ENCODE data around the gene DGCR8.

The DGCR8 gene

GRCh38 chr22:20124083-20124787 lies 44.2 kb downstream of the DGCR8 start:
- peaks cover 0 to 67% (median 61%) of the 10 kb centered on the region in 5 donors for H3K36me3 ChIP-seq (ENCODE audit: control insufficient read depth in 5 of 5, insufficient read depth in 5 of 5, low read length in 5 of 5)
- no peaks in the 10 kb centered on the region for H3K9me3 ChIP-seq (ENCODE audit: control insufficient read depth in 5 of 5, low read length in 5 of 5)
- no peak overlapping the region for H3K4me3 ChIP-seq (ENCODE audit: low read depth in 1 of 5, low read length in 5 of 5)
- no peaks in the 10 kb centered on the region for H3K27me3 ChIP-seq (ENCODE audit: control insufficient read depth in 5 of 5, insufficient read depth in 4 of 5, low read length in 5 of 5)
- H3K4me1 ChIP-seq (ENCODE audit: control insufficient read depth in 5 of 5, insufficient read depth in 5 of 5, low read length in 5 of 5), result peaks cover 0 to 11% (median 4%) of the 10 kb centered on the region in 5 donors
- no peak overlapping the region for H3K27ac ChIP-seq (ENCODE audit: low read depth, low read length)
- no peak overlapping the region for H3K9ac ChIP-seq (ENCODE audit: low read length in 5 of 5)

- H3K9ac ChIP-seq (ENCODE audit: low read length in 5 of 5), result no peak overlapping the region
- H3K36me3 ChIP-seq (ENCODE audit: control insufficient read depth in 5 of 5, insufficient read depth in 5 of 5, low read length in 5 of 5), result peaks cover 0 to 58% (median 51%) of the 10 kb centered on the region in 5 donors
- no peak overlapping the region for H3K4me3 ChIP-seq (ENCODE audit: low read depth in 1 of 5, low read length in 5 of 5)
- no peak overlapping the region for H3K27ac ChIP-seq (ENCODE audit: low read depth, low read length)
- no peaks in the 10 kb centered on the region for H3K27me3 ChIP-seq (ENCODE audit: control insufficient read depth in 5 of 5, insufficient read depth in 4 of 5, low read length in 5 of 5)
- H3K4me1 ChIP-seq (ENCODE audit: control insufficient read depth in 5 of 5, insufficient read depth in 5 of 5, low read length in 5 of 5), result peaks cover 1 to 12% (median 6%) of the 10 kb centered on the region in 5 donors
- no peaks in the 10 kb centered on the region for H3K9me3 ChIP-seq (ENCODE audit: control insufficient read depth in 5 of 5, low read length in 5 of 5)
These were observed 45.4 kb downstream of the DGCR8 start for GRCh38 chr22:20125201-20126174.

GRCh38 chr22:20126284-20127029 lies 46.4 kb downstream of the DGCR8 start:
- Histone ChIP-seq H3K9me3 (ENCODE audit: control insufficient read depth in 5 of 5, low read length in 5 of 5) (no peaks in the 10 kb centered on the region), H3K4me3 (ENCODE audit: low read depth in 1 of 5, low read length in 5 of 5) (no peak overlapping the region), H3K27ac (ENCODE audit: low read depth, low read length) (no peak overlapping the region), H3K9ac (ENCODE audit: low read length in 5 of 5) (no peak overlapping the region), H3K27me3 (ENCODE audit: control insufficient read depth in 5 of 5, insufficient read depth in 4 of 5, low read length in 5 of 5) (no peaks in the 10 kb centered on the region), H3K4me1 (ENCODE audit: control insufficient read depth in 5 of 5, insufficient read depth in 5 of 5, low read length in 5 of 5) (peaks cover 1 to 16% (median 10%) of the 10 kb centered on the region in 5 donors), H3K36me3 (ENCODE audit: control insufficient read depth in 5 of 5, insufficient read depth in 5 of 5, low read length in 5 of 5) (peaks cover 0 to 55% (median 48%) of the 10 kb centered on the region in 5 donors)

- Histone ChIP-seq H3K36me3 (ENCODE audit: control insufficient read depth in 5 of 5, insufficient read depth in 5 of 5, low read length in 5 of 5) (peaks cover 0 to 46% (median 38%) of the 10 kb centered on the region in 5 donors), H3K27me3 (ENCODE audit: control insufficient read depth in 5 of 5, insufficient read depth in 4 of 5, low read length in 5 of 5) (no peaks in the 10 kb centered on the region), H3K9me3 (ENCODE audit: control insufficient read depth in 5 of 5, low read length in 5 of 5) (no peaks in the 10 kb centered on the region), H3K27ac (ENCODE audit: low read depth, low read length) (no peak overlapping the region), H3K4me3 (ENCODE audit: low read depth in 1 of 5, low read length in 5 of 5) (no peak overlapping the region), H3K9ac (ENCODE audit: low read length in 5 of 5) (no peak overlapping the region), H3K4me1 (ENCODE audit: control insufficient read depth in 5 of 5, insufficient read depth in 5 of 5, low read length in 5 of 5) (peaks cover 1 to 20% (median 14%) of the 10 kb centered on the region in 5 donors)
These were observed 47.4 kb downstream of the DGCR8 start for GRCh38 chr22:20127318-20127868.

GRCh38 chr22:20127869-20128618 lies 48.0 kb downstream of the DGCR8 start:
- Histone ChIP-seq H3K4me1 (ENCODE audit: control insufficient read depth in 5 of 5, insufficient read depth in 5 of 5, low read length in 5 of 5) (peaks cover 3 to 27% (median 20%) of the 10 kb centered on the region in 5 donors), H3K4me3 (ENCODE audit: low read depth in 1 of 5, low read length in 5 of 5) (no peak overlapping the region), H3K9ac (ENCODE audit: low read length in 5 of 5) (no peak overlapping the region), H3K27ac (ENCODE audit: low read depth, low read length) (no peak overlapping the region), H3K9me3 (ENCODE audit: control insufficient read depth in 5 of 5, low read length in 5 of 5) (no peaks in the 10 kb centered on the region), H3K27me3 (ENCODE audit: control insufficient read depth in 5 of 5, insufficient read depth in 4 of 5, low read length in 5 of 5) (no peaks in the 10 kb centered on the region), H3K36me3 (ENCODE audit: control insufficient read depth in 5 of 5, insufficient read depth in 5 of 5, low read length in 5 of 5) (peaks cover 0 to 45% (median 38%) of the 10 kb centered on the region in 5 donors)

GRCh38 chr22:20128619-20128901 lies 48.5 kb downstream of the DGCR8 start:
- Histone ChIP-seq H3K9ac (ENCODE audit: low read length in 5 of 5) (no peak overlapping the region), H3K4me3 (ENCODE audit: low read depth in 1 of 5, low read length in 5 of 5) (no peak overlapping the region), H3K9me3 (ENCODE audit: control insufficient read depth in 5 of 5, low read length in 5 of 5) (no peaks in the 10 kb centered on the region), H3K4me1 (ENCODE audit: control insufficient read depth in 5 of 5, insufficient read depth in 5 of 5, low read length in 5 of 5) (peaks cover 3 to 31% (median 25%) of the 10 kb centered on the region in 5 donors), H3K27me3 (ENCODE audit: control insufficient read depth in 5 of 5, insufficient read depth in 4 of 5, low read length in 5 of 5) (no peaks in the 10 kb centered on the region), H3K27ac (ENCODE audit: low read depth, low read length) (no peak overlapping the region), H3K36me3 (ENCODE audit: control insufficient read depth in 5 of 5, insufficient read depth in 5 of 5, low read length in 5 of 5) (peaks cover 0 to 42% (median 36%) of the 10 kb centered on the region in 5 donors)

- Histone ChIP-seq H3K9me3 (ENCODE audit: control insufficient read depth in 5 of 5, low read length in 5 of 5) (no peaks in the 10 kb centered on the region), H3K4me1 (ENCODE audit: control insufficient read depth in 5 of 5, insufficient read depth in 5 of 5, low read length in 5 of 5) (peaks cover 3 to 37% (median 31%) of the 10 kb centered on the region in 5 donors), H3K27ac (ENCODE audit: low read depth, low read length) (no peak overlapping the region), H3K9ac (ENCODE audit: low read length in 5 of 5) (no peak overlapping the region), H3K4me3 (ENCODE audit: low read depth in 1 of 5, low read length in 5 of 5) (no peak overlapping the region), H3K36me3 (ENCODE audit: control insufficient read depth in 5 of 5, insufficient read depth in 5 of 5, low read length in 5 of 5) (peaks cover 0 to 36% (median 30%) of the 10 kb centered on the region in 5 donors), H3K27me3 (ENCODE audit: control insufficient read depth in 5 of 5, insufficient read depth in 4 of 5, low read length in 5 of 5) (no peaks in the 10 kb centered on the region)
These were observed 49.1 kb downstream of the DGCR8 start for GRCh38 chr22:20128902-20129746.

- no peak overlapping the region for H3K4me3 ChIP-seq (ENCODE audit: low read depth in 1 of 5, low read length in 5 of 5)
- peaks cover 0 to 31% (median 27%) of the 10 kb centered on the region in 5 donors for H3K36me3 ChIP-seq (ENCODE audit: control insufficient read depth in 5 of 5, insufficient read depth in 5 of 5, low read length in 5 of 5)
- H3K9ac ChIP-seq (ENCODE audit: low read length in 5 of 5), result no peak overlapping the region
- H3K9me3 ChIP-seq (ENCODE audit: control insufficient read depth in 5 of 5, low read length in 5 of 5), result no peaks in the 10 kb centered on the region
- no peak overlapping the region for H3K27ac ChIP-seq (ENCODE audit: low read depth, low read length)
- H3K27me3 ChIP-seq (ENCODE audit: control insufficient read depth in 5 of 5, insufficient read depth in 4 of 5, low read length in 5 of 5), result no peaks in the 10 kb centered on the region
- H3K4me1 ChIP-seq (ENCODE audit: control insufficient read depth in 5 of 5, insufficient read depth in 5 of 5, low read length in 5 of 5), result peaks cover 3 to 43% (median 37%) of the 10 kb centered on the region in 5 donors
These were observed 49.6 kb downstream of the DGCR8 start for GRCh38 chr22:20129747-20130014.

Data from subcutaneous abdominal adipose tissue (tissue), 5 donors.